Endothelial cell of umbilical vein (primary cell): Measurements from ENCODE around the gene CBX2.

Experiments used
- CTCF ChIP-seq, 2 donors: IDR thresholded peaks; 1 replicate in 1 of 2; 2 replicates in 1 of 2; pipeline ENCODE4 v1.5.1; 2011; ENCODE audit warnings: low read length in 2 of 2, mild to moderate bottlenecking in 2 of 2, moderate library complexity in 2 of 2, control low read depth in 1 of 2, inconsistent platforms in 1 of 2, low read depth in 1 of 2; ENCODE audit not compliant: insufficient read depth in 1 of 2; ENCODE audit errors: extremely low read depth in 1 of 2
- POLR2A ChIP-seq: IDR thresholded peaks from 2 replicates; pipeline ENCODE4 v1.6.1; 2012; ENCODE audit warnings: low read depth, mild to moderate bottlenecking, control low read depth, low read length
- POLR2AphosphoS5 ChIP-seq: IDR thresholded peaks from 2 replicates; pipeline ENCODE4 v1.6.1; 2012; ENCODE audit warnings: low read depth, mild to moderate bottlenecking, control low read depth, low read length, moderate library complexity; ENCODE audit not compliant: insufficient read depth

GRCh38 chr17:79821331-79822095 lies 43.6 kb downstream of the CBX2 start:
- TF ChIP-seq CTCF (IDR thresholded peaks at IDR 0.05; ENCODE audit: extremely low read depth in 1 of 2, insufficient read depth in 1 of 2, low read depth in 1 of 2, low read length in 2 of 2): no peak
- TF ChIP-seq POLR2A: no peak
- no peak for TF ChIP-seq POLR2AphosphoS5
